NCI-H2107 treated with DMSO at 0.1 percent for 48 hours (cell line): Measurements from ENCODE around the gene SLC34A1.

Source experiments
- DNase-seq: peaks from one replicate; lab custom pipeline; 2025; ENCODE audit not compliant: unreplicated experiment; lab: John Stamatoyannopoulos, UW

SLC34A1 gene

GRCh38 chr5:177430140-177430951, 46.1 kb downstream of the SLC34A1 start:
- DNase-seq = no peak

GRCh38 chr5:177430972-177431316, 46.7 kb downstream of the SLC34A1 start:
- no peak for DNase-seq

- no peak for DNase-seq
These were observed 47.3 kb downstream of the SLC34A1 start for GRCh38 chr5:177431317-177432142.

GRCh38 chr5:177432143-177432838, 48.1 kb downstream of the SLC34A1 start:
- no peak for DNase-seq

GRCh38 chr5:177432839-177433657, 48.8 kb downstream of the SLC34A1 start:
- DNase-seq = no peak

- DNase-seq = no peak
These were observed 49.5 kb downstream of the SLC34A1 start for GRCh38 chr5:177433658-177434217.

- DNase-seq = no peak
These were observed 50.2 kb downstream of the SLC34A1 start for GRCh38 chr5:177434437-177434836.

GRCh38 chr5:177434942-177435738, 50.9 kb downstream of the SLC34A1 start:
- DNase-seq = no peak

- DNase-seq = no peak
These were observed 51.8 kb downstream of the SLC34A1 start for GRCh38 chr5:177435847-177436536.

- DNase-seq = no peak
These were observed 53.4 kb downstream of the SLC34A1 start for GRCh38 chr5:177437623-177438022.

GRCh38 chr5:177438468-177438867, 54.2 kb downstream of the SLC34A1 start:
- no peak for DNase-seq

GRCh38 chr5:177439518-177440053, 55.4 kb downstream of the SLC34A1 start:
- no peak for DNase-seq

- no peak for DNase-seq
These were observed 56.2 kb downstream of the SLC34A1 start for GRCh38 chr5:177440211-177440989.

- no peak for DNase-seq
These were observed 57.0 kb downstream of the SLC34A1 start for GRCh38 chr5:177440990-177441780.

GRCh38 chr5:177442066-177442826, 58.0 kb downstream of the SLC34A1 start:
- DNase-seq = no peak

- DNase-seq = no peak
These were observed 59.1 kb downstream of the SLC34A1 start for GRCh38 chr5:177443144-177443983.
